T-helper 1 cell treated with Interleukin-12 subunit alpha and Interleukin-12 subunit beta and Interleukin-4 antibody, amounts not matched to agents 30 μg/mL and 1 μg/mL, for 36 hours (primary cell): ENCODE data around the gene GPR89B.
"Not testable (repeated sequence)": the region's sequence is repeated elsewhere in the genome, so short reads cannot be mapped to it uniquely, and the experiment has no call there.

Experiments used
- H3K27ac Mint-ChIP-seq: one replicate; pipeline ENCODE4 v1.8.0; 2021; ENCODE audit warnings: mild to moderate bottlenecking, mixed read lengths
- H3K27me3 Mint-ChIP-seq: one replicate; pipeline ENCODE4 v1.8.0; 2021; ENCODE audit warnings: low read depth, mixed read lengths
- H3K36me3 Mint-ChIP-seq: one replicate; pipeline ENCODE4 v1.8.0; 2021; ENCODE audit warnings: low read depth, mixed read lengths
- H3K4me1 Mint-ChIP-seq: one replicate; pipeline ENCODE4 v1.8.0; 2021; ENCODE audit warnings: low read depth, mixed read lengths
- H3K4me3 Mint-ChIP-seq: one replicate; pipeline ENCODE4 v1.8.0; 2021; ENCODE audit warnings: mild to moderate bottlenecking, moderate library complexity, mixed read lengths
- H3K9me3 Mint-ChIP-seq: one replicate; pipeline ENCODE4 v1.8.0; 2021; ENCODE audit warnings: mixed read lengths

Gene GPR89B

GRCh38 chr1:147913362-147913942, 14.8 kb upstream of the GPR89B start:
- Mint-ChIP-seq H3K36me3 (no peaks in the 10 kb centered on the region), H3K27ac (no peak overlapping the region), H3K9me3 (no peaks in the 10 kb centered on the region), H3K4me1 (no peaks in the 10 kb centered on the region), H3K27me3 (peaks cover 45% of the 10 kb centered on the region), H3K4me3 (no peak overlapping the region)

DNA sequence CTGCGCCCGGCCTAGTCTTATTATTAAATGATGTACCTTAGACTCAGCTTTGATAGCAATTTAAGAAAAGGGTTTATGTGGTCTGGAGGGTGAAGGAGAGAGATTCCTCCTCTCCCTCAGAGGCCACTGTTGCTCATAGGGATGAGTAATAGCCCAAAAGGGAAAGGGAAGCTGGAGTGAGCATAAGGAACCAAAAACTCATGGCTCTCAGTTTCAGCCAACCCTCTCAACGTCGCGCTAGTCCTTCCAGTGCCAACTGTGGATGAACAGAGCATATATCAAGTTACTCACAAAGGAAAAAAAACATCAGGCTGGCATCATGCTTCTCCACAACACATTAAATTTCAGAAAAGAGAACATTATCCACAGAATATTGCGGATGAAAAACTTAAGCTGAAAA, 8.3 kb upstream of the GPR89B start:
- Mint-ChIP-seq H3K27ac (no peak overlapping the region), H3K4me1 (no peaks in the 10 kb centered on the region), H3K27me3 (peaks cover 42% of the 10 kb centered on the region), H3K9me3 (no peaks in the 10 kb centered on the region), H3K4me3 (no peak overlapping the region), H3K36me3 (no peaks in the 10 kb centered on the region)

DNA sequence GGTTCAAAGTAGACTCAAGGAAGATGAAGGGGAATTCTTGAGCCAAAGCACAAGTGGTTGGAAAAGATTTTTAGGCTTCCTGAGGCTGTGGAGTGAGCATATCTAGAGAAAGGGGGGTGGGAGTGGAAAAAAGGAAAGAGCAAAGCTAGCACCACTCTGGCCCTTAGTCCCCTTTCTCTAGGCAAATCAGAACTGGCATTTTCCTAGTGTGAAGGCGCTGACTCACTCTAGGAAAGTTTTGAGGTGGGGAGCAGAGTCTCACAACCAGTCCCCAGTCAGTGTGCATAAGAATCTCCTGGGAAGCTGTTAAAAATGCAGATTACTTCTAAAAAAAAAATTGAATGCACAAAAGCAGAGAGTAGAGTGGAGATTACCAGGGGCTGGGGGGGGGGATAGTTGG, 3.4 kb upstream of the GPR89B start:
- H3K4me3 Mint-ChIP-seq = no peak overlapping the region
- peaks cover 10% of the 10 kb centered on the region for H3K27me3 Mint-ChIP-seq
- no peak overlapping the region for H3K27ac Mint-ChIP-seq
- H3K4me1 Mint-ChIP-seq = peaks cover 5% of the 10 kb centered on the region
- H3K9me3 Mint-ChIP-seq = no peaks in the 10 kb centered on the region
- H3K36me3 Mint-ChIP-seq = no peaks in the 10 kb centered on the region

GRCh38 chr1:147927215-147927614, 1.0 kb upstream of the GPR89B start:
- not testable (repeated sequence) for H3K9me3 Mint-ChIP-seq, H3K36me3 Mint-ChIP-seq, H3K27me3 Mint-ChIP-seq, H3K27ac Mint-ChIP-seq, H3K4me3 Mint-ChIP-seq
- H3K4me1 Mint-ChIP-seq = peaks cover 21% of the 10 kb centered on the region

GRCh38 chr1:147927689-147928088, 531 bp upstream of the GPR89B start:
- H3K9me3 Mint-ChIP-seq, H3K4me3 Mint-ChIP-seq, H3K36me3 Mint-ChIP-seq, H3K27ac Mint-ChIP-seq, H3K27me3 Mint-ChIP-seq: not testable (repeated sequence)
- H3K4me1 Mint-ChIP-seq = peaks cover 25% of the 10 kb centered on the region

DNA sequence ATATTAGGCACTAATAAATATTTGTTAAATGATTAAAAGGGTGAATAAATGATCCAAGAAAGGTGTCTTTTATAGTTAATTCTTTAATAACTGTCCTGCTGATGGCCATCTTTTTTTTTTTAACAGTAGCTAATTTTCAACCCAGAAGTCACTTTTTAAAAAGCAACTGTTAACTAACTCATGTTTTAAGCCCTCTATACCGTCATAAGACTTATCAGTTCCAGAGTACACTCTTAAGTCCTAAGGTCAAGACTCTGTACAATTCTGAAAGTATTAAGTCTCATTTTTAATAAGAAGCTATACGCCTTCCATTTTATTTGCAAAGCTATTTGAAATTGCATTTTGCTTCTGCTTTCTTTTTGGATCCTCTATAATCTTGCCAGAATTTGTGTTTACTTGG, 2.9 kb downstream of the GPR89B start:
- not testable (repeated sequence) for H3K36me3 Mint-ChIP-seq, H3K9me3 Mint-ChIP-seq, H3K27ac Mint-ChIP-seq, H3K27me3 Mint-ChIP-seq, H3K4me3 Mint-ChIP-seq
- peaks cover 27% of the 10 kb centered on the region for H3K4me1 Mint-ChIP-seq

GRCh38 chr1:147935296-147935695, 7.1 kb downstream of the GPR89B start:
- Mint-ChIP-seq H3K36me3 (peaks cover 13% of the 10 kb centered on the region), H3K4me1 (peaks cover 21% of the 10 kb centered on the region)
- H3K27ac Mint-ChIP-seq, H3K4me3 Mint-ChIP-seq, H3K27me3 Mint-ChIP-seq, H3K9me3 Mint-ChIP-seq: not testable (repeated sequence)

DNA sequence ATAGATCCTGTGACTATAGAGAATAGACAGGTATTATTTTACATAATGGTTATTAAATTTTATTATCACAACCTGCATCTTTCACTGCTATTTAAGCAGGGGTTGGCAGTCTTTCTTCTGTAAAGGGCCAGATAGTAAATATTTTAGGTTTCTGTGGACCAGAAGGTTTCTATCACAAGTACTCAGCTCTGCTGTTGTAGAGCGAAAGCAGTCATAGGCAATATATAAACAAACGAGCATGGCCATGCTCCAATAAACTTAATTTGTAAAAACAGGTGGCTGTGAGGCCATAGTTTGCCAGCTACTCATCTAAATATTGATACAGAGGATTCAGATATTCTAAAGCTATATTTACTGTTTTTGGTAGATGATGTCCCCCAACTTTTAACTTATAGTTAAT, 12.2 kb downstream of the GPR89B start:
- H3K4me1 Mint-ChIP-seq, H3K27me3 Mint-ChIP-seq, H3K9me3 Mint-ChIP-seq, H3K36me3 Mint-ChIP-seq, H3K27ac Mint-ChIP-seq, H3K4me3 Mint-ChIP-seq: not testable (repeated sequence)

DNA sequence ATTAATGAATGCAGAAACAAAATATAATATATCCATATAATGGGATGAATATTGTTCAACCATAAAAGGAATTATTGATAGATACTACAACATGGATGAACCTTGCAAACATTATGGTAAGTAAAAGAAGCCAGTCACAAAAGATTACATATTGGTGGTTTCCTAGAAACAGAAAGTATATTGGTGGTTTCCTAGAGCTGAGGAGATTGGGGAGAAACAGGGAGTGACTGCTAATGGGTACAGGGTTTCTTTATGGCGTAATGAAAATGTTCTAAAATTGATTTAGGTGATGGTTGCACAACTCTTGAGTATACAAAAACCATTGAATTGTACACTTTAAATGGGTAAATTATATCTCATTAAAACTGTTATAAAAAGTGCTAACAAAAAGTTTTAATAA, 14.3 kb downstream of the GPR89B start:
- not testable (repeated sequence) for H3K9me3 Mint-ChIP-seq, H3K27ac Mint-ChIP-seq, H3K4me1 Mint-ChIP-seq, H3K36me3 Mint-ChIP-seq, H3K4me3 Mint-ChIP-seq, H3K27me3 Mint-ChIP-seq

DNA sequence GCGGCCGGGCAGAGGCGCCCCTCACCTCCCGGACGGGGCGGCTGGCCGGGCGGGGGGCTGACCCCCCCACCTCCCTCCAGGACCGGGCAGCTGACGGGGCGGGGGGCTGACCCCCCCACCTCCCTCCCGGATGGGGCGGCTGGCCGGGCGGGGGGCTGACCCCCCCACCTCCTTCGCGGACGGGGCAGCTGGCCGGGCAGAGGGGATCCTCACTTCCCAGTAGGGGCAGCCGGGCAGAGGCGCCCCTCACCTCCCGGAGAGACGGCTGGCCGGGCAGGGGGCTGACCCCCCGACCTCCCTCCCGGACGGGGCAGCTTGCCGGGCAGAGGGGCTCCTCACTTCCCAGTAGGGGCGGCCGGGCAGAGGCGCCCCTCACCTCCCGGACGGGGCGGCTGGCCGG, 21.3 kb downstream of the GPR89B start:
- not testable (repeated sequence) for H3K9me3 Mint-ChIP-seq, H3K27me3 Mint-ChIP-seq

DNA sequence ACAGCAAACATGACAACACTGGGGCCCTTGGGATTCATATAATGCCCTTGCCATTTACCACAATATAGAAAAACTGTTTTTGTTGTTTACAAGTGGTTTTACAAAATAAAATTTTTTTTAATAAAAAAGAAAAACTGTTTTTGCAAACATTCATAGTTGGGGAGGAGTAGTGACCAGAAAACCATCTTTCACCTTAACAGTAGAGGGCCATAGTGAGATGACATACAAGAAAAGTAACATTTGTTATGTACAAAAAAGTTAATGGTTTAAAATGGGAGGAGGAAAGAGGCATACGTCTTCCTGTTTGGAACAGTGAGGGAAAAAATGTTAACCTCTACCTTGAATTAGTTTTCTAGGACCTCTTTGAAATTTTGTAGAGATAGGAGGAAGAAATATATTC, 30.7 kb downstream of the GPR89B start:
- H3K27ac Mint-ChIP-seq, H3K4me1 Mint-ChIP-seq, H3K27me3 Mint-ChIP-seq, H3K9me3 Mint-ChIP-seq, H3K36me3 Mint-ChIP-seq, H3K4me3 Mint-ChIP-seq: not testable (repeated sequence)

More for the DNA sequence above, 21.3 kb downstream of the GPR89B start:
- not testable (repeated sequence) for H3K4me1 Mint-ChIP-seq, H3K36me3 Mint-ChIP-seq, H3K27ac Mint-ChIP-seq, H3K4me3 Mint-ChIP-seq

DNA sequence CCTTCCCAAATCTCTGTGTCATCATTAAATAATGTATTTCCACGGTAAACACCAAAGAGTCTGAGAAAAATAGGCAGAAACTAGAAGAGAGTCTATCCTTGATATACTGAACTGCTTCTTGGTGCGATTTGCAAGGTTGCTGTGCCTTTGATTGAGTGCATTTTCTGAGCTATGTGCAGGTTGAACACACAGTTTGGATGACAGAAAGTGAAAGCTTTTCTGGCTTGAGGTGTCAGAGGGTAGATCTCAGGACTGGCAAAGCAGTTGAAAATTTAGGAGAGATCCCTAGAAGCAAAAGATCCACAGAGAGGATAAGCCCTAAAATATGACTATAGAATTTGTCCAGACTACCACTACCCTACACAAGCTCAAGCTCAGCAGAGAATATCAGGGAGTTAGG, 31.5 kb downstream of the GPR89B start:
- H3K4me3 Mint-ChIP-seq, H3K9me3 Mint-ChIP-seq, H3K27ac Mint-ChIP-seq, H3K27me3 Mint-ChIP-seq, H3K36me3 Mint-ChIP-seq, H3K4me1 Mint-ChIP-seq: not testable (repeated sequence)

DNA sequence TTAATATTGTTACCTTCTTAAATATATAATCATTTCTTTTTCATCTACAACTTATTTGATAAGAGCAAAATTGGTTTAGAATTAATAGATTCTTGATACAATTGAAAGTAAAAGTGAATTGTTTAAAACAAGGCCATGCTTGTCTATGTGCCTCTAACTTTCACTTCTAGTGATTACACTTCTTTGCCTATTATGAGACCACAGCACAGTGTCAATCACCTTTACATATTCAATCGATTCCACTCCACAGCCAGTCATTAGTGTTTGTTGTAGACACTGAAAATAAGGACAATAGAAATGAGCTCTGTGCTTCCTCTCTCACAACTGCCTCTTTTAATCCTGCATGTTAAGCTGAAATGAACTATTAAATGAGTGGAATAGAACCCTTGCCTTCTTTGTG, 36.4 kb downstream of the GPR89B start:
- H3K4me3 Mint-ChIP-seq, H3K27me3 Mint-ChIP-seq, H3K4me1 Mint-ChIP-seq, H3K27ac Mint-ChIP-seq, H3K36me3 Mint-ChIP-seq, H3K9me3 Mint-ChIP-seq: not testable (repeated sequence)

DNA sequence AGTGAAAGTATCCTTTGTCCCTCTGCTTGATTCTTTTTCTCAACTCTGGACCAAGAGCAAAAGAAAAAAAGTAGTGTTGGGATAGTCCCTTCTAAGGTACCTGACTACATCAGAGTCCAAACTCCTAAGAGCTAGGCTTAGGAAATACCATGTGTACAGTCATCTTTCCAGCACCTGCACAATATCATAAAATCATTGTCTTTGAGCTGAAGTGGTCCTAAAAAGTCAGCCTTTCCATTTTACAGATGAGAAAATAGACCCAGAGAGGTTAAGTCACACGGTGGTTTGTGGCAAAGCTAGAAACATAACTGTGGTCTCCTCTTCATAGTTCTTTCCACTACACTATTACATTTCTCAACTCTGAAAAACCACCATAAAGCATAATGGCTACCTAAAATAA, 38.4 kb downstream of the GPR89B start:
- not testable (repeated sequence) for H3K27me3 Mint-ChIP-seq, H3K4me3 Mint-ChIP-seq, H3K36me3 Mint-ChIP-seq, H3K4me1 Mint-ChIP-seq, H3K9me3 Mint-ChIP-seq, H3K27ac Mint-ChIP-seq

- H3K27me3 Mint-ChIP-seq, H3K9me3 Mint-ChIP-seq, H3K4me3 Mint-ChIP-seq, H3K4me1 Mint-ChIP-seq, H3K27ac Mint-ChIP-seq: not testable (repeated sequence)
- peaks cover 21% of the 10 kb centered on the region for H3K36me3 Mint-ChIP-seq
Measured at GRCh38 chr1:147978896-147979651, 50.9 kb downstream of the GPR89B start.

- H3K4me1 Mint-ChIP-seq, H3K9me3 Mint-ChIP-seq, H3K27ac Mint-ChIP-seq, H3K27me3 Mint-ChIP-seq, H3K4me3 Mint-ChIP-seq: not testable (repeated sequence)
- peaks cover 18% of the 10 kb centered on the region for H3K36me3 Mint-ChIP-seq
Measured at GRCh38 chr1:147985374-147985773, 57.2 kb downstream of the GPR89B start.
